Measurements from ENCODE around the gene TMEM106A.
"Not testable (repeated sequence)": the region's sequence is repeated elsewhere in the genome, so short reads cannot be mapped to it uniquely, and the experiment has no call there.

DNA sequence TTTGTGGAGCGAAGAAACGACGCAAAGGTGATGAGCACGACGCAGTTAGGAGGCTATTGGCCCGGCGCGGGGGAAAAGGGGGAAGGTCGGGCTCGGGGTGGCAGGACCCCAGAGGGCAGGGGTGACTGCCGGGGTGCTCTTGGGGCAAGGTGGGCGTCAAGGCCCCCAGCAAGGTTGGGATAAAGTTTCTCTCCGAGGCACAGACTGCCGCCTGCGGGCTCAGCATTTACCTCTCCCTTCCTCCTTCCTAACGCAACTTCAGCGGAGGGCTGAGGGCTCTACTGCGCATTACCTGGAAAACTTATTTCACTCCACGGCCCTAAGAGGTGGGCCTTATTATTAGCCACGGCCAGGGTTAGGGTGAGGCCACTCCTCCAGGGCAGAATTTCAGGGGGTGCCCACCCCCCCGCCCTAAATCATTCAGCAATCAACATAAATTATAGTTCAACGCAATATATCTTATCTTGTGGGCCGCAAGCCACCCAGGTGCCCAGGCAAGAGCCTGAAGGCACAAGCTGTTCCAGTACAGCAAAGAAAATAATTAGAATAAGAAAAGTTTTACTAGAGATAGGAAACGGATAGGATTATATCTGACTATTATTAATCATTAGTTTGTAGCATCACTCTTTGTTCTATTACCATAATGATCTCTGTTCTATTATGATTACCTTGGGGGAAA is 20.5 kb downstream of the TMEM106A start:
- TF ChIP-seq, protein P1, sequence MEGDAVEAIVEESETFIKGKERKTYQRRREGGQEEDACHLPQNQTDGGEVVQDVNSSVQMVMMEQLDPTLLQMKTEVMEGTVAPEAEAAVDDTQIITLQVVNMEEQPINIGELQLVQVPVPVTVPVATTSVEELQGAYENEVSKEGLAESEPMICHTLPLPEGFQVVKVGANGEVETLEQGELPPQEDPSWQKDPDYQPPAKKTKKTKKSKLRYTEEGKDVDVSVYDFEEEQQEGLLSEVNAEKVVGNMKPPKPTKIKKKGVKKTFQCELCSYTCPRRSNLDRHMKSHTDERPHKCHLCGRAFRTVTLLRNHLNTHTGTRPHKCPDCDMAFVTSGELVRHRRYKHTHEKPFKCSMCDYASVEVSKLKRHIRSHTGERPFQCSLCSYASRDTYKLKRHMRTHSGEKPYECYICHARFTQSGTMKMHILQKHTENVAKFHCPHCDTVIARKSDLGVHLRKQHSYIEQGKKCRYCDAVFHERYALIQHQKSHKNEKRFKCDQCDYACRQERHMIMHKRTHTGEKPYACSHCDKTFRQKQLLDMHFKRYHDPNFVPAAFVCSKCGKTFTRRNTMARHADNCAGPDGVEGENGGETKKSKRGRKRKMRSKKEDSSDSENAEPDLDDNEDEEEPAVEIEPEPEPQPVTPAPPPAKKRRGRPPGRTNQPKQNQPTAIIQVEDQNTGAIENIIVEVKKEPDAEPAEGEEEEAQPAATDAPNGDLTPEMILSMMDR (IDR thresholded peaks at IDR 0.05; ENCODE audit: low read depth, low read length), result not testable (repeated sequence)
- TF ChIP-seq, protein P2, sequence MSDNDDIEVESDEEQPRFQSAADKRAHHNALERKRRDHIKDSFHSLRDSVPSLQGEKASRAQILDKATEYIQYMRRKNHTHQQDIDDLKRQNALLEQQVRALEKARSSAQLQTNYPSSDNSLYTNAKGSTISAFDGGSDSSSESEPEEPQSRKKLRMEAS (IDR thresholded peaks at IDR 0.05; ENCODE audit: low read depth, low read length), result not testable (repeated sequence)
- TF ChIP-seq POLR2A (IDR thresholded peaks at IDR 0.05; ENCODE audit: extremely low read depth, insufficient read length), result not testable (repeated sequence)
